ENCODE measurements around the gene ZNF175.

The ZNF175 gene

GRCh38 chr19:51524666-51525264, 46.3 kb upstream of the ZNF175 start:
- H3K27me3 ChIP-seq (ENCODE audit: control insufficient read depth, low read length): peaks cover 21% of the 10 kb centered on the region

GRCh38 chr19:51525651-51526050, 45.4 kb upstream of the ZNF175 start:
- H3K9me3 ChIP-seq (ENCODE audit: control insufficient read depth, insufficient read depth, low read length): no peaks in the 10 kb centered on the region
- H3K27me3 ChIP-seq (ENCODE audit: control insufficient read depth, low read length): peaks cover 21% of the 10 kb centered on the region
- TF ChIP-seq CTCF (IDR thresholded peaks at IDR 0.05; ENCODE audit: low read depth, low read length, poor library complexity, severe bottlenecking) (no peak), EZH2phosphoT487 (IDR thresholded peaks at IDR 0.05; ENCODE audit: borderline replicate concordance, low read length) (no peak)

More at GRCh38 chr19:51524666-51525264, 46.3 kb upstream of the ZNF175 start:
- H3K4me2 ChIP-seq (ENCODE audit: low read length): no peak overlapping the region
- no peaks in the 10 kb centered on the region for H3K36me3 ChIP-seq (ENCODE audit: control insufficient read depth, low read length)
- H3K9me3 ChIP-seq (ENCODE audit: control insufficient read depth, insufficient read depth, low read length): no peaks in the 10 kb centered on the region
- no peaks in the 10 kb centered on the region for H3K79me2 ChIP-seq (ENCODE audit: control insufficient read depth, low read length)
- TF ChIP-seq EZH2phosphoT487 (IDR thresholded peaks at IDR 0.05; ENCODE audit: borderline replicate concordance, low read length): no peak
- TF ChIP-seq CTCF (IDR thresholded peaks at IDR 0.05; ENCODE audit: low read depth, low read length, poor library complexity, severe bottlenecking): no peak
- no peak overlapping the region for H3K27ac ChIP-seq (ENCODE audit: low read depth, low read length)
- no peak overlapping the region for H3K4me3 ChIP-seq (ENCODE audit: low read length)
- no peaks in the 10 kb centered on the region for H3K9me2 ChIP-seq (replicated peaks; ENCODE audit: control insufficient read depth, low read length)
- H3F3A ChIP-seq (ENCODE audit: control insufficient read depth, insufficient read depth): no peaks in the 10 kb centered on the region
- H3K4me1 ChIP-seq (ENCODE audit: control insufficient read depth, low read length): no peaks in the 10 kb centered on the region
- no peaks in the 10 kb centered on the region for H4K20me1 ChIP-seq (ENCODE audit: control insufficient read depth, insufficient read depth, low read depth, low read length)

GRCh38 chr19:51529301-51529700, 41.8 kb upstream of the ZNF175 start:
- no peaks in the 10 kb centered on the region for H3K4me1 ChIP-seq (ENCODE audit: control insufficient read depth, low read length)
- peaks cover 16% of the 10 kb centered on the region for H3K27me3 ChIP-seq (ENCODE audit: control insufficient read depth, low read length)
- H3K9me3 ChIP-seq (ENCODE audit: control insufficient read depth, insufficient read depth, low read length): no peaks in the 10 kb centered on the region

More at GRCh38 chr19:51525651-51526050, 45.4 kb upstream of the ZNF175 start:
- H3K27ac ChIP-seq (ENCODE audit: low read depth, low read length): no peak overlapping the region
- no peaks in the 10 kb centered on the region for H3K9me2 ChIP-seq (replicated peaks; ENCODE audit: control insufficient read depth, low read length)
- H3K4me3 ChIP-seq (ENCODE audit: low read length): no peak overlapping the region
- H3K79me2 ChIP-seq (ENCODE audit: control insufficient read depth, low read length): no peaks in the 10 kb centered on the region
- no peaks in the 10 kb centered on the region for H3K4me1 ChIP-seq (ENCODE audit: control insufficient read depth, low read length)
- no peak overlapping the region for H3K4me2 ChIP-seq (ENCODE audit: low read length)
- H3F3A ChIP-seq (ENCODE audit: control insufficient read depth, insufficient read depth): no peaks in the 10 kb centered on the region
- no peaks in the 10 kb centered on the region for H3K36me3 ChIP-seq (ENCODE audit: control insufficient read depth, low read length)
- no peaks in the 10 kb centered on the region for H4K20me1 ChIP-seq (ENCODE audit: control insufficient read depth, insufficient read depth, low read depth, low read length)

More at GRCh38 chr19:51529301-51529700, 41.8 kb upstream of the ZNF175 start:
- no peak overlapping the region for H3K4me3 ChIP-seq (ENCODE audit: low read length)
- TF ChIP-seq CTCF (IDR thresholded peaks at IDR 0.05; ENCODE audit: low read depth, low read length, poor library complexity, severe bottlenecking) (no peak), EZH2phosphoT487 (IDR thresholded peaks at IDR 0.05; ENCODE audit: borderline replicate concordance, low read length) (no peak)
- no peak overlapping the region for H3K4me2 ChIP-seq (ENCODE audit: low read length)
- H3K9me2 ChIP-seq (replicated peaks; ENCODE audit: control insufficient read depth, low read length): no peaks in the 10 kb centered on the region
- no peaks in the 10 kb centered on the region for H4K20me1 ChIP-seq (ENCODE audit: control insufficient read depth, insufficient read depth, low read depth, low read length)
- no peaks in the 10 kb centered on the region for H3K79me2 ChIP-seq (ENCODE audit: control insufficient read depth, low read length)
- H3K36me3 ChIP-seq (ENCODE audit: control insufficient read depth, low read length): no peaks in the 10 kb centered on the region
- H3F3A ChIP-seq (ENCODE audit: control insufficient read depth, insufficient read depth): no peaks in the 10 kb centered on the region
- H3K27ac ChIP-seq (ENCODE audit: low read depth, low read length): no peak overlapping the region
